Natural killer cell (primary cell): ENCODE data around the gene MOSPD3. TPM values are rescaled to one million over a fixed set of nuclear protein-coding genes. Genes with fewer than 3 reads are reported as not detected.
A peak's percentile ranks its signal among the peaks of the same experiment; 100 is the strongest.

ENCODE experiments used
- ATAC-seq, 3 donors: fragments of 150-1000 bp in 2 of 3; fragments of 200-7000 bp in 1 of 3; cut with Tn5 transposase; 1 replicate in 1 of 3; 2 replicates in 2 of 3; pipeline ENCODE4 v1.10.0; 2021; ENCODE audit warnings: mild to moderate bottlenecking in 2 of 3, moderate library complexity in 2 of 3
- DNase-seq, 2 donors: peaks; one replicate each; pipeline versions ENCODE4 v3.0.0 to v3.0.0-alpha.2; 2013 to 2021; ENCODE audit warnings: mixed read lengths in 1 of 2
- H3K27ac ChIP-seq: one replicate; pipeline ENCODE4 v1.5.1; 2013; ENCODE audit warnings: mild to moderate bottlenecking, low read length
- H3K27me3 ChIP-seq: one replicate; pipeline ENCODE4 v1.6.1; 2013; ENCODE audit warnings: low read length; ENCODE audit not compliant: control insufficient read depth, insufficient read depth
- H3K36me3 ChIP-seq: one replicate; pipeline ENCODE4 v1.6.1; 2013; ENCODE audit warnings: low read length; ENCODE audit not compliant: control insufficient read depth, insufficient read depth
- H3K4me1 ChIP-seq: one replicate; pipeline ENCODE4 v1.6.1; 2013; ENCODE audit warnings: low read length; ENCODE audit not compliant: control insufficient read depth, insufficient read depth
- H3K4me3 ChIP-seq: one replicate; pipeline ENCODE4 v1.5.1; 2013; ENCODE audit warnings: low read length
- H3K9me3 ChIP-seq: one replicate; pipeline ENCODE4 v1.6.1; 2013; ENCODE audit warnings: low read length; ENCODE audit not compliant: control insufficient read depth, insufficient read depth
- H3K27ac Mint-ChIP-seq, 2 donors: one replicate each; pipeline ENCODE4 v1.8.0; 2022; ENCODE audit warnings: mild to moderate bottlenecking in 2 of 2, mixed read lengths in 2 of 2, moderate library complexity in 1 of 2
- H3K27me3 Mint-ChIP-seq, 2 donors: one replicate each; pipeline ENCODE4 v1.8.0; 2022; ENCODE audit warnings: low read depth in 2 of 2, mixed read lengths in 2 of 2
- H3K36me3 Mint-ChIP-seq: one replicate; pipeline ENCODE4 v1.8.0; 2022; ENCODE audit warnings: mixed read lengths
- H3K4me1 Mint-ChIP-seq, 2 donors: one replicate each; pipeline ENCODE4 v1.8.0; 2022; ENCODE audit warnings: mixed read lengths in 2 of 2
- H3K4me3 Mint-ChIP-seq: one replicate; pipeline ENCODE4 v1.8.0; 2022; ENCODE audit warnings: mild to moderate bottlenecking, moderate library complexity, mixed read lengths
- H3K9me3 Mint-ChIP-seq, 2 donors: one replicate each; pipeline ENCODE4 v1.8.0; 2022; ENCODE audit warnings: mixed read lengths in 2 of 2
- WGBS: methylation state at CpG from one replicate; pipeline ENCODE4 v1.1.7; 2013; ENCODE audit warnings: missing lambda C conversion rate; ENCODE audit not compliant: insufficient coverage; 5-methylcytosine and 5-hydroxymethylcytosine counted together
- intact Hi-C: fragments of 100-400 bp; cut with micrococcal nuclease; formaldehyde crosslinking; loops from one replicate; pipeline ENCODE4 v1.14.2; 2022
- total RNA-seq, 4 donors: library from RNA; stranded (reverse); fragments of 120-200 nt in 1 of 4; gene quantifications; one replicate each; pipeline versions ENCODE4 v1.2.3 to v1.2.4, GENCODE V29; 2013 to 2022
- TF ChIP-seq, protein P1 (sequence below): fragments of 200-600 bp; IDR thresholded peaks from one replicate; pipeline ENCODE4 v1.8.0; 2022; ENCODE audit warnings: antibody characterized with exemption

Gene MOSPD3
- total RNA-seq, 3 donors from 2014 or later (not counting 1 experiment from before 2014, with no cell fraction given): 14.5 to 15.9 (median 15.5) TPM

GRCh38 chr7:100589341-100589947 lies 22.9 kb upstream of the MOSPD3 start:
- Mint-ChIP-seq H3K27me3 (peaks cover 7 to 18% of the 10 kb centered on the region in 2 donors), H3K9me3 (no peaks in the 10 kb centered on the region), H3K36me3 (no peaks in the 10 kb centered on the region), H3K27ac (no peak overlapping the region), H3K4me1 (peaks cover 9 to 20% of the 10 kb centered on the region in 2 donors), H3K4me3 (peak overlapping the region; percentile 37)
- H3K27me3 ChIP-seq: peaks cover 3% of the 10 kb centered on the region
- H3K4me3 ChIP-seq: no peak overlapping the region
- H3K36me3 ChIP-seq: no peaks in the 10 kb centered on the region
- intact Hi-C loops: loop anchor here (5.0 kb wide), 1 partner anchor 42 kb away; no protein-coding TSS in a partner anchor
- no peaks in the 10 kb centered on the region for H3K9me3 ChIP-seq
- H3K27ac ChIP-seq: no peak overlapping the region
- ATAC-seq (no peak), DNase-seq (no peak)
- 71% methylated on average over 7 of the region's 7 CpGs for WGBS
- TF ChIP-seq, protein P1, sequence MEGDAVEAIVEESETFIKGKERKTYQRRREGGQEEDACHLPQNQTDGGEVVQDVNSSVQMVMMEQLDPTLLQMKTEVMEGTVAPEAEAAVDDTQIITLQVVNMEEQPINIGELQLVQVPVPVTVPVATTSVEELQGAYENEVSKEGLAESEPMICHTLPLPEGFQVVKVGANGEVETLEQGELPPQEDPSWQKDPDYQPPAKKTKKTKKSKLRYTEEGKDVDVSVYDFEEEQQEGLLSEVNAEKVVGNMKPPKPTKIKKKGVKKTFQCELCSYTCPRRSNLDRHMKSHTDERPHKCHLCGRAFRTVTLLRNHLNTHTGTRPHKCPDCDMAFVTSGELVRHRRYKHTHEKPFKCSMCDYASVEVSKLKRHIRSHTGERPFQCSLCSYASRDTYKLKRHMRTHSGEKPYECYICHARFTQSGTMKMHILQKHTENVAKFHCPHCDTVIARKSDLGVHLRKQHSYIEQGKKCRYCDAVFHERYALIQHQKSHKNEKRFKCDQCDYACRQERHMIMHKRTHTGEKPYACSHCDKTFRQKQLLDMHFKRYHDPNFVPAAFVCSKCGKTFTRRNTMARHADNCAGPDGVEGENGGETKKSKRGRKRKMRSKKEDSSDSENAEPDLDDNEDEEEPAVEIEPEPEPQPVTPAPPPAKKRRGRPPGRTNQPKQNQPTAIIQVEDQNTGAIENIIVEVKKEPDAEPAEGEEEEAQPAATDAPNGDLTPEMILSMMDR: no peak
- H3K4me1 ChIP-seq: peaks cover 18% of the 10 kb centered on the region

DNA sequence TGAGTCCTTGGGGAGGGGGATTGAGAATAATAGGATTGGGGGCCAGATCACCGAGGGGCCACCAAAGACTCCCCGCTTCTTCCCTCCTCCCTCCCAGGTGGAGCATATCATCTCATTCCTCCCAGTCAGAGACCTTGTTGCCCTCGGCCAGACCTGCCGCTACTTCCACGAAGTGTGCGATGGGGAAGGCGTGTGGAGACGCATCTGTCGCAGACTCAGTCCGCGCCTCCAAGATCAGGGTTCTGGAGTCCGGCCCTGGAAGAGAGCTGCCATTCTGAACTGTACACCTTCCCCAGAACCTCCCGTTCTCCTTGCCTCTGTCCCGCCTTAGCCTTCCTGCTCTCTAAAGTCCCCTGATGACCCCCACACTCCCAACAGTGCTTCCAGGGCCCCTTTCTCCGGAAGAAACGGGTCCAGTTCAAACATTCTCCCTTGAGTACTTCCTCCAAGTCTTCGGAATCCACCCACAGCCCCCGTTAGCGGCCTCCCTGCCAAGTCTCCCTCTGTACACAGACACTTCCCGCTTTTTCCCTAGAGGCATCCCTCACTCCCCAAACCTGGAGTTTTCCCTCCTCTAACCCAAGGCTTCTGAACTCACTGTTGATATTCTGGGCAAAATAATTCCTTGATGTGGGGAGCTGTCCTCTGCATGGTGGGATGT lies 22.1 kb upstream of the MOSPD3 start:
- Mint-ChIP-seq H3K4me3 (no peak overlapping the region), H3K27ac (no peak overlapping the region), H3K27me3 (peaks cover 7 to 18% of the 10 kb centered on the region in 2 donors), H3K36me3 (no peaks in the 10 kb centered on the region), H3K9me3 (no peaks in the 10 kb centered on the region), H3K4me1 (peaks cover 4 to 13% of the 10 kb centered on the region in 2 donors)
- Histone ChIP-seq H3K36me3 (no peaks in the 10 kb centered on the region), H3K9me3 (no peaks in the 10 kb centered on the region), H3K27ac (no peak overlapping the region), H3K4me3 (no peak overlapping the region), H3K4me1 (peaks cover 10% of the 10 kb centered on the region), H3K27me3 (peaks cover 3% of the 10 kb centered on the region)
- TF ChIP-seq, protein P1: no peak
- intact Hi-C loops: no loop called here
- WGBS: 54% methylated on average over 18 of the region's 20 CpGs
- DNase-seq (no peak), ATAC-seq (no peak)

- no peak for ATAC-seq
These were observed 20.7 kb upstream of the MOSPD3 start for GRCh38 chr7:100591596-100591995.

More at GRCh38 chr7:100591596-100591995, 20.7 kb upstream of the MOSPD3 start:
- H3K27me3 Mint-ChIP-seq: peaks cover 7 to 18% of the 10 kb centered on the region in 2 donors
- H3K9me3 ChIP-seq: no peaks in the 10 kb centered on the region
- peaks cover 7% of the 10 kb centered on the region for H3K4me1 ChIP-seq
- intact Hi-C loops: no loop called here
- peaks cover 3% of the 10 kb centered on the region for H3K27me3 ChIP-seq
- H3K4me3 ChIP-seq: no peak overlapping the region
- no peaks in the 10 kb centered on the region for H3K9me3 Mint-ChIP-seq
- no peaks in the 10 kb centered on the region for H3K36me3 ChIP-seq
- peaks cover 0 to 2% of the 10 kb centered on the region in 2 donors for H3K4me1 Mint-ChIP-seq
- H3K4me3 Mint-ChIP-seq: no peak overlapping the region
- no peak overlapping the region for H3K27ac Mint-ChIP-seq
- TF ChIP-seq, protein P1: no peak
- WGBS: 92% methylated on average over 17 of the region's 17 CpGs
- no peak for DNase-seq
- no peaks in the 10 kb centered on the region for H3K36me3 Mint-ChIP-seq
- no peak overlapping the region for H3K27ac ChIP-seq
